Peyer's patch (tissue), 4 donors: ENCODE measurements around the gene TRPM3.

Source experiments
- POLR2A ChIP-seq, 2 donors: fragments of 450-650 bp; IDR thresholded peaks; one replicate each; pipeline ENCODE4 v1.5.1; 2017; ENCODE audit warnings: antibody characterized with exemption in 2 of 2, mild to moderate bottlenecking in 2 of 2, moderate library complexity in 2 of 2
- TF ChIP-seq, protein P1 (sequence below), 6 experiments: fragments of 450-650 bp in 4 of 6; fragments of 200-600 bp in 2 of 6; sonication (generic) in 1 of 6; IDR thresholded peaks; one replicate each; pipeline ENCODE4 v1.5.1; 2017 to 2019; ENCODE audit warnings: antibody characterized with exemption in 6 of 6, mild to moderate bottlenecking in 3 of 6, moderate library complexity in 1 of 6

DNA sequence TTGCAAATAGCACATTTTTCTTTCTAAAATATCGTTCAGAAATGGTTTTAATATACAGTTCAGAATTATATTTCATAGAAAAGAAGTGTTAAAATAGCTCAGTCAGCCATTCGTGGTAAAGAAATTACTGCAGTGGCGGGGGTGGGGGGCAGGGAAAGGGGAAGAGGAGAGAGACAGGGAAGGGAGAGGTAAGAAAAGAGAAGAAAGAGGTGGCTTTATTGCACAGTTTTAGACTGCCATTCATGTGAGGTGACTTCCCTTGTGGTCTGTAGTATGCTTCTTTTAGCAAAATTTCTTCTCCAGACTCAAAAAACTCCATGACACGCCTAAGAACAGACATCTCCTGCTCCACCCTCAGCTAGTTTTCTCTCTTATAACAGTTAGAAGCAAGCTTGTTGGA, 259.6 kb downstream of the TRPM3 start:
- TF ChIP-seq, protein P1, sequence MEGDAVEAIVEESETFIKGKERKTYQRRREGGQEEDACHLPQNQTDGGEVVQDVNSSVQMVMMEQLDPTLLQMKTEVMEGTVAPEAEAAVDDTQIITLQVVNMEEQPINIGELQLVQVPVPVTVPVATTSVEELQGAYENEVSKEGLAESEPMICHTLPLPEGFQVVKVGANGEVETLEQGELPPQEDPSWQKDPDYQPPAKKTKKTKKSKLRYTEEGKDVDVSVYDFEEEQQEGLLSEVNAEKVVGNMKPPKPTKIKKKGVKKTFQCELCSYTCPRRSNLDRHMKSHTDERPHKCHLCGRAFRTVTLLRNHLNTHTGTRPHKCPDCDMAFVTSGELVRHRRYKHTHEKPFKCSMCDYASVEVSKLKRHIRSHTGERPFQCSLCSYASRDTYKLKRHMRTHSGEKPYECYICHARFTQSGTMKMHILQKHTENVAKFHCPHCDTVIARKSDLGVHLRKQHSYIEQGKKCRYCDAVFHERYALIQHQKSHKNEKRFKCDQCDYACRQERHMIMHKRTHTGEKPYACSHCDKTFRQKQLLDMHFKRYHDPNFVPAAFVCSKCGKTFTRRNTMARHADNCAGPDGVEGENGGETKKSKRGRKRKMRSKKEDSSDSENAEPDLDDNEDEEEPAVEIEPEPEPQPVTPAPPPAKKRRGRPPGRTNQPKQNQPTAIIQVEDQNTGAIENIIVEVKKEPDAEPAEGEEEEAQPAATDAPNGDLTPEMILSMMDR (IDR thresholded peaks at IDR 0.05), result no peak
- TF ChIP-seq POLR2A (IDR thresholded peaks at IDR 0.05), result no peak
